ENCODE results near the gene TMEM250. TPM values are rescaled to one million over a fixed set of nuclear protein-coding genes. Genes with fewer than 3 reads are reported as not detected.
A peak's percentile ranks its signal among the peaks of the same experiment; 100 is the strongest.

Gene TMEM250
- polyA plus RNA-seq, 1 of the 3 experiments (the other 2 are of a cell fraction) = 25.9 TPM

DNA sequence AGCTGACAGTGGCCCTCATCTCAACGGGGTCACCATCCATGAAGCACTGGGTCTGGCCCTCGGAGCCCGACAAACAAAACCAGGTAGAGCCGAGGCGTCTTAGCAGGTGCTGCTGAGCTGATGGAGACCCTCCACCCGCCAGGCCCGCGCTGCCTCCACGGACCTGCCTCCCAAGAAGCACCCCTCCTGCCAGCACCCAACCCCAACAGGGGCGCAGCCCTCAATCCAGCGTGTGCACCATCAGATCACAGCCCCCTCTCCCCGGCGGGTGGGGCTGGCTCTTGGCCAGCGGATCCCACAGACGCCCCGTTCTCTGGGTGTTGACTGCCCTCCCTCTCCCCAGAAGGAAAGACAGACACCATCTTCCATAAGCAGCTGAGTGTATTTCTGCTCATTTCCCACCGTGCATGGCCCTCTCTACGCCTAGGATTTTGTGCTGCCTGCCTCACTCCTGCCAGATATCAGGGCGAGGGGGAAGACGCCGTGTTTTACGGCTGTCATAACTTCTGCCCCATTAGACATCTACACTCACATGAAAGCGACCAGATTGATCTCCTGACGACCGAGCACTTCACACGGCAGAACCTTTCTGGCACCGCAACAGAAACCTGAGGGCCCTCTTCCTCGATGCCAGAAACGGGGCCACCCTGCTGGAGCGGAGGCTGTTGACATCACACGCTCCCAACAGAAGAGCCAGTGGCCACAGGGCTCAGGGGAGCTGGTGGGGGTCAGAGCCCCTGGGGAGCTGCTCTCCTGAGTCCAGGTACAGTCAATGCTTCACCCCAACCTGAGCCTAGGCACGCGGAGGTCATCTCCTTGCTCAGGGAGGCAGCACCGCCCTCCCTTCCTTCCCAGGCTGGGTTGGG, 35.9 kb downstream of the TMEM250 start:
- peaks cover 97% of the 10 kb centered on the region for H4K20me1 ChIP-seq (ENCODE audit: insufficient read depth)
- WGBS (ENCODE audit: low lambda C conversion rate) = 91% methylated on average over 20 of the region's 34 CpGs
- H3K4me2 ChIP-seq = no peak overlapping the region
- H2AFZ ChIP-seq (ENCODE audit: low read depth) = no peak overlapping the region
- H3K79me2 ChIP-seq (ENCODE audit: insufficient read depth) = peaks cover 71% of the 10 kb centered on the region
- H3K27me3 ChIP-seq (ENCODE audit: insufficient read depth) = no peaks in the 10 kb centered on the region
- TF ChIP-seq NRF1 (IDR thresholded peaks at IDR 0.05; ENCODE audit: low read depth, low read length) = no peak
- TF ChIP-seq FOXJ3 (CRISPR knock-in tag; IDR thresholded peaks at IDR 0.05) = no peak
- TF ChIP-seq, protein P1, sequence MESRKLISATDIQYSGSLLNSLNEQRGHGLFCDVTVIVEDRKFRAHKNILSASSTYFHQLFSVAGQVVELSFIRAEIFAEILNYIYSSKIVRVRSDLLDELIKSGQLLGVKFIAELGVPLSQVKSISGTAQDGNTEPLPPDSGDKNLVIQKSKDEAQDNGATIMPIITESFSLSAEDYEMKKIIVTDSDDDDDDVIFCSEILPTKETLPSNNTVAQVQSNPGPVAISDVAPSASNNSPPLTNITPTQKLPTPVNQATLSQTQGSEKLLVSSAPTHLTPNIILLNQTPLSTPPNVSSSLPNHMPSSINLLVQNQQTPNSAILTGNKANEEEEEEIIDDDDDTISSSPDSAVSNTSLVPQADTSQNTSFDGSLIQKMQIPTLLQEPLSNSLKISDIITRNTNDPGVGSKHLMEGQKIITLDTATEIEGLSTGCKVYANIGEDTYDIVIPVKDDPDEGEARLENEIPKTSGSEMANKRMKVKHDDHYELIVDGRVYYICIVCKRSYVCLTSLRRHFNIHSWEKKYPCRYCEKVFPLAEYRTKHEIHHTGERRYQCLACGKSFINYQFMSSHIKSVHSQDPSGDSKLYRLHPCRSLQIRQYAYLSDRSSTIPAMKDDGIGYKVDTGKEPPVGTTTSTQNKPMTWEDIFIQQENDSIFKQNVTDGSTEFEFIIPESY (IDR thresholded peaks at IDR 0.05; ENCODE audit: borderline replicate concordance, low read depth) = no peak
- TF ChIP-seq SIN3A (IDR thresholded peaks at IDR 0.05; ENCODE audit: borderline replicate concordance, low read depth, low read length) = no peak
- TF ChIP-seq EZH2phosphoT487 (IDR thresholded peaks at IDR 0.05; ENCODE audit: borderline replicate concordance, low read depth) = no peak
- TF ChIP-seq, protein P2, sequence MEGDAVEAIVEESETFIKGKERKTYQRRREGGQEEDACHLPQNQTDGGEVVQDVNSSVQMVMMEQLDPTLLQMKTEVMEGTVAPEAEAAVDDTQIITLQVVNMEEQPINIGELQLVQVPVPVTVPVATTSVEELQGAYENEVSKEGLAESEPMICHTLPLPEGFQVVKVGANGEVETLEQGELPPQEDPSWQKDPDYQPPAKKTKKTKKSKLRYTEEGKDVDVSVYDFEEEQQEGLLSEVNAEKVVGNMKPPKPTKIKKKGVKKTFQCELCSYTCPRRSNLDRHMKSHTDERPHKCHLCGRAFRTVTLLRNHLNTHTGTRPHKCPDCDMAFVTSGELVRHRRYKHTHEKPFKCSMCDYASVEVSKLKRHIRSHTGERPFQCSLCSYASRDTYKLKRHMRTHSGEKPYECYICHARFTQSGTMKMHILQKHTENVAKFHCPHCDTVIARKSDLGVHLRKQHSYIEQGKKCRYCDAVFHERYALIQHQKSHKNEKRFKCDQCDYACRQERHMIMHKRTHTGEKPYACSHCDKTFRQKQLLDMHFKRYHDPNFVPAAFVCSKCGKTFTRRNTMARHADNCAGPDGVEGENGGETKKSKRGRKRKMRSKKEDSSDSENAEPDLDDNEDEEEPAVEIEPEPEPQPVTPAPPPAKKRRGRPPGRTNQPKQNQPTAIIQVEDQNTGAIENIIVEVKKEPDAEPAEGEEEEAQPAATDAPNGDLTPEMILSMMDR (IDR thresholded peaks at IDR 0.05) = no peak
- TF ChIP-seq RCOR1 (IDR thresholded peaks at IDR 0.05; ENCODE audit: low read length) = no peak
- TF ChIP-seq EP300 (IDR thresholded peaks at IDR 0.05; ENCODE audit: borderline replicate concordance in 1 of 2, low read depth in 1 of 2, low read length in 1 of 2) = no peak
- TF ChIP-seq TCF12 (IDR thresholded peaks at IDR 0.05) = no peak
- no peak for TF ChIP-seq FOXM1 (IDR thresholded peaks at IDR 0.05; ENCODE audit: low read depth)
- TF ChIP-seq, protein P3, sequence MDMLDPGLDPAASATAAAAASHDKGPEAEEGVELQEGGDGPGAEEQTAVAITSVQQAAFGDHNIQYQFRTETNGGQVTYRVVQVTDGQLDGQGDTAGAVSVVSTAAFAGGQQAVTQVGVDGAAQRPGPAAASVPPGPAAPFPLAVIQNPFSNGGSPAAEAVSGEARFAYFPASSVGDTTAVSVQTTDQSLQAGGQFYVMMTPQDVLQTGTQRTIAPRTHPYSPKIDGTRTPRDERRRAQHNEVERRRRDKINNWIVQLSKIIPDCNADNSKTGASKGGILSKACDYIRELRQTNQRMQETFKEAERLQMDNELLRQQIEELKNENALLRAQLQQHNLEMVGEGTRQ (IDR thresholded peaks at IDR 0.05; ENCODE audit: borderline replicate concordance, low read depth, low read length) = no peak
- TF ChIP-seq JUND (IDR thresholded peaks at IDR 0.05) = no peak
- TF ChIP-seq GATA2 (CRISPR knock-in tag; IDR thresholded peaks at IDR 0.05) = no peak
- no peak for TF ChIP-seq CHD2 (IDR thresholded peaks at IDR 0.05; ENCODE audit: low read length, partially characterized antibody)
- no peaks in the 10 kb centered on the region for H3F3A ChIP-seq (replicated peaks; ENCODE audit: insufficient read depth)
- no peak overlapping the region for H3K9ac ChIP-seq
- H3K4me1 ChIP-seq (ENCODE audit: control insufficient read depth in 1 of 2, insufficient read depth in 2 of 2, low read depth in 1 of 2, low read length in 1 of 2) = peaks cover 0 to 27% of the 10 kb centered on the region in 2 experiments; a peak in 1 of 4 replicates
- ChIA-PET POLR2A (no interaction called here), CTCF (interaction anchor here (1.7 to 2.1 kb wide), 2 partner anchors 40 to 115 kb away, joined by 6 to 10 read pairs; no protein-coding TSS in a partner anchor)
- H3K36me3 ChIP-seq (replicated peaks in 1 of 2; ENCODE audit: control insufficient read depth in 1 of 2, insufficient read depth in 2 of 2, low read length in 1 of 2) = peaks cover 0 to 8% of the 10 kb centered on the region in 2 experiments
- peak; percentile 34 for DNase-seq
- H3K9me3 ChIP-seq = no peaks in the 10 kb centered on the region
- H3K27ac ChIP-seq (ENCODE audit: low read depth in 2 of 2, low read length in 1 of 2) = no peak overlapping the region
- H3K4me3 ChIP-seq (ENCODE audit: low read depth in 2 of 2, low read length in 1 of 2) = no peak overlapping the region
- H3K9me2 ChIP-seq = no peaks in the 10 kb centered on the region

Data from SK-N-SH (cell line).